Epithelial cell of prostate (primary cell): ENCODE results near the gene CLEC16A.

ENCODE experiments used
- DNase-seq: peaks from one replicate; pipeline ENCODE4 v3.0.0-alpha.2; 2011; ENCODE audit warnings: low read depth, low spot score
- H3K27ac ChIP-seq: fragments of 450-650 bp; 2 replicates; pipeline ENCODE4 v1.5.1; 2017; ENCODE audit warnings: mild to moderate bottlenecking

Gene CLEC16A

DNA sequence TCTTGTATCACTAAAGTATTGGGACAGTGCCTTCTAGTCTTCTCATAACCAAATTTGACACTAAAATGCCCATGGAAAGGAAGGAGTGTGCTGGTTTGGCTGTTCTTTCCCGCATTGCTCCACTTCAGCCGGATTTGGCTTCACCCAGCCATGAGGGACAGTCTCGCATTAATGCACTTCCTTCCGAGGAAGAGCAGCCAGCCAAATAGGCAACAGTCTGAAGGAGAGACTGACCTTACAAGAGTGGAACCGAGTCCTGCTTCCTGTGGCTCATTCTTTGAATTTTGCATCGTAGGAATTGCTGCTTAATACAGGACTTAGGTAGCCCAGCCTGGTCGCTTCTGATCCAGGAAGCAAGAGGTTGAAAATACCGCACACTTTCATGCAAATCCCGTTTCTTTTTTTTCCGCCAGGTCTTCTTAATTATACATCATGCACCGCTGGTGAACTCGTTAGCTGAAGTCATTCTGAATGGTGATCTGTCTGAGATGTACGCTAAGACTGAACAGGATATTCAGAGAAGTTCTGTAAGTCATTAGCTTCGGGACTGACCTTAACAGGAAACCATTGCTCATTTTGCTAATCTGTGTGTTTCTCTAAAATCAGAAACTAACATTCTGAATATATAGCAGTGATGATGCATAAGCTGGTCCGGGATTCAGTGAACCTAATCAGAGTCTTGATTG lies 38.2 kb downstream of the CLEC16A start:
- H3K27ac ChIP-seq: no peak overlapping the region
- no peak for DNase-seq

DNA sequence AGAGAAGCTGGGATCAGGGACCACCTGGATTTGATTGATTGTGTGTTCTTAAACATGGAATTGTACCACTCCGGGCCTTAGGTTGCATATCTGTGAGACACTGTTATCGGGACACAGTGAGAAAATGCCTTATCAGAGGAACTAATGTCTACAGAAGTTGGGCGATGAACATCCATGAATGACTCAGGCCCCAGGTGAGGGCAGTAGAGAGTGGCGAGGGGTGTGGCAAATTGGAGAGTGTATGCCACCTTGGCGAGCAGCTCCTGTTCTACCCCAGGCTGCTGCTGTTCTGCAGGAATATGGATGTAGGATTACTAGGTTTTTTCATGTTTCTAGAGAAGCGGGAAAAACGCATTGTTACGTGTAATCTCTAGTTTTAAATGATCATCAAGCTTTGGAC lies 38.8 kb downstream of the CLEC16A start:
- DNase-seq: no peak
- H3K27ac ChIP-seq: no peak overlapping the region

DNA sequence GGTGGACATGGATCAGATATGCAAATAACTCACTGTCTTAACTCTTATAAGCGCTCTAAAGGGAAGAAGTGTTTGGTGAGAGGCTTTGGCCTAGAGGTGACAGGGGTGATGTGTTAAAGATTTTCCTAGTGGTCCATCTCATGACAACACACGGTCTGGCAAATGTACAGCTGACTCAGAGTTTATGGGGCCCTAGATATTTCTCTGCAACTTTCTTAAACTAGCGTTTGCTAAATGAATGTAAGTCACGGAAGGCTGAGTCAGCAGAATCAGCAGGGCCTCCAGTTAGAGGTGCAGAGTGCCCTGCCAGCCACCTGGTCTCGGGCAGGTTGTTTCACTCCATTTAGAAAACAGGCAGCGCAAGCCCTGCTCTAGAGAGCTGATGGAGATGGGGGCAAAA lies 40.1 kb downstream of the CLEC16A start:
- no peak for DNase-seq
- H3K27ac ChIP-seq: no peak overlapping the region

DNA sequence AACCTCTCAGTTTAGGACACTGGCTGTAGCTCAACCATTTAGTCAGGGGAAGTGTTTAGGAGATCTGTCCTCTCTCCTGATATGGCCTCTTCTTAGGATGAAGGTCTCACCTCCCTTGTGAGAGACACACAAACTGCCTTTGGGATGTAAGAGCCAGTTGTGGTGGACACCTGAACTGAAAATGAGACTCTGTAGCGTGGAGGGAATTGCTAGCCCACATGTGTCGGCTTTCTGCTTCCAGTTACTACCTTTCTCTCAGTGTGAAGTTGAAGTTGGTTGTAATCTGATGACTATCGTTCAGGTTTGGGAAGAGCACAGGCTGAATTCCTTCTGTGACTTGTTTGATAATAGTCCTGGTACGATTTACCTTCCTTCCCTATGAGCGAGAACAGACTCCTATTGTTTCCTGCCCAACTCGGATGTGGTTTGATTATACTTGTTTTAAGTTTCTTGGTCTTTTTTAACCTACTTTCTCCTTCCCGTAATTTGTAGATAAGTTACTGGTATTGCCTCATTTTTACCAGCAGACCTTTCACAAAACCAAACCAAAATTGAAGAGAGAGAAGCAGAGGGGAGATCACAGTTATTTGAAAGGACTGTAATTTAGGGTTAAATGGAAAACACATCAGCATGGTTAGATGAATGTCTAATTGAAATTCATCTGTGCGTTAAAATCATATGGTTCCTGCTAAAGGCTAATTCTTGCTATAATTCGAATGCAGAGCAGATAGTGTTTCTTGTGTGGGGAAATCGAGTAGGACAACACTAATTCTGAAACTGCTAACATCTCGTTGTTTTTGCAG lies 43.2 kb downstream of the CLEC16A start:
- no peak for DNase-seq
- no peak overlapping the region for H3K27ac ChIP-seq

DNA sequence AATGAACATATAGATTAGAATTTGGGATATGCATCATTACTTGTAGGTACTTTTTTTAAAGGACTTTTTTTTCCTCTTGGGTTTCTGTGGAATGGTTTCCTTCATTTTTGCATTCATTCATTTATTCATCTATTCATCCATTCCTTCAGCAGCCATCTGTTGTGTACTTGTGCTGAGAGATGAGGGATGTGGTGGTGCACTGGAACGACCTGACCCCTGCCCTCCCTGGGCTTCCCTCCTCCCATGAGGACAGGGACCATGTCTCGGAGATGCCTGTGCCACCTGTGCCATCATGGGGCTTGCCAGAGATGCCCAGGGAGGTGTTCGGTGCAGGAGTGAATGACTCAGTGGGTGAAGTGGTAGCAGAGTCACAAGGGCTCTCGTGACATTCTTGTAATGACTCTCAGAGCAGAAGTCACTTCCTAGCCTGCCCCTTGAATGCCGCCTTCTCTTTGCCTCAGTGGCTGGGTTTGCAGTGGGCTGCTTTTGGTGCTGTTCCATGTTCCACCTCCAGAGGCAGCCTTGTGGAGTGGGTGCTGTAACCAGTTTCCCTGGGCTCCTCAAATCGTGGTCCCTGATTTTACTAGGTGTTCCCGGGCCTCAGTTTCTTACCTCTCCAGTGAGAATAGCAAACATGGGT lies 43.9 kb downstream of the CLEC16A start:
- no peak overlapping the region for H3K27ac ChIP-seq
- DNase-seq: no peak

DNA sequence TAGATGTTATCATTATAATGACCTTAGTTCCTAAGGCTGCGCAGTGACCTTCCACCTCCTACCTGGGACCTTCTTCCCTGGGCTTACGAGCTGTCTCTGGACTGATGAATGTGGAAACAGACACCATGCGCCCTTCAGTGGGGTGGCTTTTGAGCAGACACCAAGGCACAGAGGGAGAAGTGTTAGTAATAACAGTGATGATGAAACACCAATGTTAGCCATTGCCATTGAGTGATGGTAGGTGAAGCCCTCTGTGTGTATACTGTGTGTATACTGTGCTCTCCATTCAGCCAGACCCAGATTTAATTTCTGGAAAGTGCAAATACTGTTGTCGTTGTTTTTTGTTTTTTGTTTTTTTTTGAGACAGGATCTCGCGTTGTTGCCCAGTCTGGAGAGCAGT lies 44.5 kb downstream of the CLEC16A start:
- no peak overlapping the region for H3K27ac ChIP-seq
- no peak for DNase-seq

DNA sequence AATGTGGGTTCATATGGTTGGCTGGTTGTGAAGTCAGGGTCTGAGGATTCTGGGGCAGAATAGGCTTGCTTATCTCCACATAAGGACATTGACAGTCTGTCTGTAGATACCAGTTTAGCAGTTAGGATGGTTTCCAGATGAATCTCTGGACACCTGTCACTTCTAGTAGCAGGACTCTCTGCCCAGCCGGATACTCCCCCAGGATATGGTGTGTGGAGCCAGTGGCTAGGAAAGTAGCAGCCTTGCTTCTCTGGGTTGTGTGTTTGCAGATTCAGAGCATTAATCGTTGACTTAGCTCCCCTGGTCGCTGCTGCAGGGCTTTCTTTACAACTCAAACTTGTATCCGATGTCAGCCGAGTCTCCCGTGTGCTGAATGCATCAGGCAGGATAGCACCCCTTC lies 45.2 kb downstream of the CLEC16A start:
- no peak for DNase-seq
- no peak overlapping the region for H3K27ac ChIP-seq

DNA sequence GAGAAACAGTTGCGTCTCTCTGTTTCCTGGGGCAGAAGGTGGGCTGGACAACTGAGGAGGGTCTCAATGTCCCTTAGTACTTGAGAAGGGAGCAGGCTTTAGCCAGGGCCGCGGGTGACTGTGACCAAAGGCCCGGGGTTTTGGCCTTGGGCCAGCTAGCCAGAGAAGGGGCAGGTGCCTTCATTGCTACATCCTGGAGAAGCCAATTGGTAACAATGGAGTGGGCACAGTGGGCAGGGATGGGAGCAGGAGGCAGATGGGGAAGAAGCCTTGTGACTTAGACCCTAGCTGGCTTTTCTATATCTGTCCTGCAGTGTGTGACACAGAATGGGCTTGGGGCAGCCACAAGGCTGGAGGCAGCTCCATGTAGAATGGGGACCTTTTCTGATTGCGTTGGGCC lies 46.0 kb downstream of the CLEC16A start:
- no peak for DNase-seq
- no peak overlapping the region for H3K27ac ChIP-seq

DNA sequence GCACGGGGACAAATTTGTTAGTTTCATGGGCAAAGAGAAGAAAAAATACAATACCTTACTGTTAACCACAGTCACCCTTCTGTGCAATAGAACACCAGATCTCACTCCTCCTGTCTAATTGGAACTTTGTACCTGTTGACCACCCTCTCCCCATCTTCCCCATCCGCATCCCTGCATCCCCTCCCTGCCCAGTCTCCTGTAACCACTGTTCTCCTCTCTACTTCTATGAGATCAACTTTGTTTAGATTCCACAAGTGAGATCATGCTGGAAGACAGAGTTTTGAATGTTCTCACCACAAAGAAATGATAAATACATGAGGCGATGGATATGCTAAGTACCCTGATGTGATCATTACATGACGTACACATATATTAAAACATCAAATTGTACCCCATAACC lies 47.7 kb downstream of the CLEC16A start:
- DNase-seq: no peak
- peak overlapping the region; percentile 59 for H3K27ac ChIP-seq

DNA sequence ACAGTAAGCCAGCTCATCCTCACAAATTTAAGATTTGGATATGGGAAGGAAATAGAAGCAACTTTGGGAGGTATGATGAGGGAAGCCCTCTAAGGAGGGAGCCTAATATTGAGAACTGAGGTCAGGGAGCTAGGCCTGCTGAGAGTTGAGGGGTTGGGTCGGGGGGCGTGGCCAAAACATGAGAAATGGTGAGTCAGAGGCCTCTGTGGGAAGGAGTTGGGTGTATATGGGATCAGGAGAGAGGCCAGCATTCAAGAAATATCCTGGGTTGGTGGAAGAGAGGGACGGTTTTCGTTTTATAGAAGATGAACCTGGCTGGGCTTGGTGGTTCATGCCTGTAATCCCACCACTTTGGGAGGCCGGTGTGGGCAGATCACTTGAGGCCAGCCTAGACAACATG lies 48.4 kb downstream of the CLEC16A start:
- peak overlapping the region; percentile 59 for H3K27ac ChIP-seq
- DNase-seq: no peak

DNA sequence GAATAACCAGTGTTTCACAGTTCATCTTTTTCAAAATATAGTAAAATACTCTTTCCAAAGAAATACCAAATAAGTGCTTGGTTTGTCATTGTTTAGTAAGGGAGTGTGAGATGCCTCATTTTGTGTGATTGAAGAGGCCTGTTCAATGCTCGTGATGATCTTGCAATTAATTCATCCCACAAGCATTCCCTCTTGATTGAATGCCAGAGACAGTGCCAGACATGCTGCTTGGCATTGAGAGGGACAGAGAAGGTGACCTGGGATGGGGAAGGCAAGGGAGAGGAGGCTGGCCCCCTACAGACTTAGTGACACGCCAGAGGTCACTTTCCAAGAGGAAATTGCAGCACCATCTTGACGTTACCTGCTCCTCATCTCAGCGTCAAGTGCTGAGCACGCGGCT lies 49.3 kb downstream of the CLEC16A start:
- DNase-seq: no peak
- H3K27ac ChIP-seq: peak overlapping the region; percentile 59

DNA sequence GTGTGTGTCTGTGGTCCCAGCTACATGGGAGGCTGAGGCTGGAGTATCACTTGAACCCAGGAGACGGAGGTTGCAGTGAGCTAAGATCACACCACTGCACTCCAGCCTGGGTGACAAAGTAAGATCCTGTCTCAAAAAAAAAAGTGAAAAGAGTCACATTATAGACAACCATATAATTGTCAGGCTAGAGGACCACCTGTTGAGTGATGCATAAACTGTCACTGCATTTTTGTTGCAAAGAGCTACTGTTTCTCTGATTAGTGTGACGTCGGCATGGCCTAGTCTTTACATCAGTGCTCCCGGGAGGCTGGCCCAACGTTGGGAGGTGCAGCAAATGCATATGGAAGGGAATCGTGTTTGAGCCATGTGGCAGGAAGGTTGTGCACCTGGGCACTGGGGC lies 50.2 kb downstream of the CLEC16A start:
- H3K27ac ChIP-seq: no peak overlapping the region
- no peak for DNase-seq

DNA sequence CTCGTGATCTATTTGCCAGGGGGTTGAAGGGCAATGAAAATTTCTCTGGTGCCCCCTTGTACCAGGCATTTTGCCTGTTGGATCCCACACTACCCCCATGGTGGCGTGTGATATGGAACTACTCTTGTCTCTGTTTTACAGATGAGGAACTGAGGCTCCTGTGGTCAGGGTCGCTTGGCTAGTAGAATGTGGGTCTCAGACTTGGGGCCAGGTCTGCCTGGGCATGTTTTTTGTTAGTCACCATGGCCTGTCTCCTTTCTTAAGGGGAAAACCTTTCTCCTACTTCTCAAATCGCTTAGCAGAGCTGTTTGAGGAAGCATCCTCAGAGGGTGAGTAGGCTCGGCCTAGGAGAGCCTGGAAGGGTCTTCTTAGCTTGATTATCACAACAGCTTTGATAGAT lies 51.2 kb downstream of the CLEC16A start:
- H3K27ac ChIP-seq: no peak overlapping the region
- DNase-seq: no peak

DNA sequence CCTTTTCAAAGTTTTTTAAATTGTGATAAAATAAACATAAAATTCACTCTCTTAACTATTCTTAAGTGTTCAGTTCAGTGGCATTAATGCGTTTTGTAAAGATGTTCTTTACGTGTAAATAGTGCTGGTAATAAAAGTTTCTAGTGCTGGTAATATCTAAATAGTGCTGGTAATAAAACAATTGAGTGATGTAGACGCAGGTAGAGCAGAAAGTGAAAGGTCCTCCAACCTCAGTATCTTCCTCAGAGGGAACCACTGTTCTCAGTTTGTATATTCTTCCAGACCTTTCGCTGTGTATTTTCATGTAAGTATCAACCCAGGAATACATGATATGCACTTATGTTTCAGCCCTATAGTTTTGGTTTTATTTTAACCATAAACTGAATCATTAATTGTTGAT lies 53.1 kb downstream of the CLEC16A start:
- no peak overlapping the region for H3K27ac ChIP-seq

DNA sequence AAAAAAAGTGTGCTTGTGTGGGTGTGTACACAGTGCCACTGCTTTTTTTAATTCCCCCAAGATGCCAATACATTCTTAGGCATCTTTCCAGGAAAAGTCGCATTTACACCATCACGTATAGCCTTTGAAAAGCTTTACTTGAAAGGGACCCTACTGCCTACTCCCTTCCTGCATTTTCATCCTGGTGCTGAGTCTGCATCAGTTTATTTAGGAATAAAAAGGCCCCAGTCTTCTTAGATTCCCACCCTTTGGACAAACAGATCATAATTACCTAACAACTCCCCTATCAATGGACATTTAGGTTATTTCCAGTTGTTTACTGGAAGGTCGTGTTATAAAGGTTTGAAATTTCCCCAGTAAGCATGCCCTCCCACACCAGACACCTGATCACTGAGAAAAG lies 54.9 kb downstream of the CLEC16A start:
- H3K27ac ChIP-seq: no peak overlapping the region
- DNase-seq: no peak

More for the DNA sequence above, 53.1 kb downstream of the CLEC16A start:
- no peak for DNase-seq

DNA sequence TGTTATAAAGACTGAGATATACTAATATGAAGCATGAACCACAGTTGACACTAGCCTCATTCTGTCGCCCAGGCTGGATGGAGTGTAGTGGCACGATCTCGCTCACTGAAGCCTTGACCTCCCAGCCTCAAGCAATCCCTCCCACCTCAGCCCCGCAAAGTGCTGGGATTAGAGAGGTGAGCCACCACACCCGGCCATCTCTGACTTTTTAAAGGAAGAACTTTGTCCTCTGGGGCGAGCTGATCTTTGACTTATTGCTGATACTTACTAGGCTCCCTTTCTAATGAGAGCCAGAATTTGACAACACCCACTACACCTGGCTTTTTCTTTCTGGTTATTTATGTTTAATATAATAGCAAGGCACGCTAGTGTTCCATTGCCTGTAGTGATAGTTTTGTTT lies 57.2 kb downstream of the CLEC16A start:
- no peak overlapping the region for H3K27ac ChIP-seq
- no peak for DNase-seq

DNA sequence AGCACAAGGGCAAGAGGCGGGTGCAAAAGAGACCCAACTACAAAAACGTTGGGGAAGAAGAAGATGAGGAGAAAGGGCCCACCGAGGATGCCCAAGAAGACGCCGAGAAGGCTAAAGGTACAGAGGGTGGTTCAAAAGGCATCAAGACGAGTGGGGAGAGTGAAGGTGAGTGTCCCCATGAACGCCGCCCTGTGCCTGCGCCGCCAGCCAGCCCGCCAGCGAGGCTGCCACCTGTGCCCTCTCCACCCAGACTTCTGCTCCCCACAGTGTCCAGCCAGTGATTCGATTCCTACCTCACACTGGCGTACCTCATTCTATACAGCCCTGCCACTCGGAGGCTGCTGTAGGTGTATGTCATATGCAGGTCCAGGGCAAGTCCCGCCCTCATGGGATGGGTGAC lies 58.8 kb downstream of the CLEC16A start:
- no peak for DNase-seq
- H3K27ac ChIP-seq: no peak overlapping the region

DNA sequence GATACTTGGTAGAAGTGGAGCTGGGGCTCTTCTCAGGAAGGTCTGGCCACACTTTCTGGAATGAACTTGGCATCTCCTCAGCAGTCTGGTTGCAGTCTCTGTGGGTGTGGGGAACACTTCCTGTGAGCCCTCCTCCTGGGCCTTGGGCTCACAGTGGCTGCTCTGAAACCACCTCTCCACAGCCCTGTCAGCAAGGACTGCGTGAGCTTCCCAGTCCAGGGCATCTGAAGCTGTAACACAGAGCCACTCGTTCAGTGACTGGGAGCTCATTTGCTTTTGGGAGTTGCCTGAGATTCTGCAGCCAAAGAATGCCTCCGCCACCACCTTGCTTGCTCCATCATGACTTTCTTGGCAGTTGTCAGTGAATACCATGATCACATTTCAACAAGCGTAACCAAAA lies 60.0 kb downstream of the CLEC16A start:
- no peak for DNase-seq
- peak overlapping the region; percentile 73 for H3K27ac ChIP-seq

DNA sequence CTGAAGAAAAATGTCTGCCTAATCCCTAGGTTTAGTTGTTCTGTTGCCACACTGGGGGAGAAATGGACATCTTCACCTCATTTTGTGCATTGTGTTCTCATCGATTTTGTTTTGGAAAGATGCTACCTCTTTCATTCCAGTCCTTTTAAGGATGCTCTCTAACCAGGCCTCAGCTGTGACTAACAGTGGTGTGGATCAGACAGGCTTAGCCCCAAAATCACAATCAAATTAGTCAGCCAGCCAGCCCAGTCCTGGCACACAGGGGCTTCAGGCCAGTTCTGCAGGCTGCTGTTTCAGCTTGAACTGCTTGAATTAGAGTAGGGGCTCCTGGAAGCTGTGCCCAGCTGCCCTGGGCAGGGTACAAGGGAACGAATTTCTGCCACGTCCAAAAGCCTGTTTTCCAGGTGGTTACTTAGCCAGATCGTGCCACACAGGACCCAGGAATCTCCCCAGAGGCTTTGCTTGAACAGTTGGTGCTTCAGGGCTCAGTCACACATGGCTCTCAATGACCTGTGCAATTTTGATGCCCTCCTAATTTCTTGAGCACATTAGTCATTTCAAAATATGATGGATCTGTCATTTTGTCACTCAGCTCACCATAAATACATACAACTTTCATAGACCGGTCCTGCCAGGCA lies 60.7 kb downstream of the CLEC16A start:
- DNase-seq: no peak
- peak overlapping the region; percentile 73 for H3K27ac ChIP-seq

DNA sequence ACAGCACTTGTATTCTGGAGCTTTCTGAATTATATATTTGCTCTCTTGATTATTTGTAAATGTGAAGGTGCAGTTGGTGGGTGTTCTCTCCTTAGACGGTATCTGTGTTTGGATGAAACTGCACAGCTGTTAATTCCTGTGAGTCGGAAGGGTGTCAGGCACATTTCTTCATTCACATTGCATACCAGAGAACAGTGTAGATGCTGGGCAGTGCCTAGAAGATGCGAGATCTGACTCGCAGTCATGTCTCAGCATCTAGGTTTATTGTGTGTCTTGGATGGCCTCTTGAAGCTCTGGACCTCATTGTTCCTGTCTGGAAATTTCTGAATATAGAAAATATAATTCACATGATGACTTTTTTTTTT lies 61.2 kb downstream of the CLEC16A start:
- DNase-seq: no peak
- peak overlapping the region; percentile 73 for H3K27ac ChIP-seq

DNA sequence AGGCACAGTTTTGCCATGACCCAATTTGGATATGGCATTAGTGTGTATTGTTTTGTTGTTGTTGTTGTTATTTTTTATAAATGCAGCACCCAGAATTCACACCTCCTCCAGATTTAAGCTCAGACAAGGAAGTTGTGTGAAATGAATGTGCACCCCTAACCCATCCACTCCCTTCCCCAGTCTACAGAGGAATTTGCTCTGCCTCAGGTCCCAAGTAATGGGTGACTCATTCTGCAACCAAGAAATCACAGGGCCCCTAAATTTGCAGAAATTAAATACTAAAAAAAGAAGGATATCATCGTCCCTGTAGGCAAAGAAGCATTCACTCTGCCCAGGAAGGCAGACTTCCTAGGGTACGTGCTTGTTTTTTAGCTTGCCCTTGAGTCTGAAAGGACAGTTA lies 62.3 kb downstream of the CLEC16A start:
- H3K27ac ChIP-seq: peak overlapping the region; percentile 73
- no peak for DNase-seq
